HuH-7 (cell line): Measurements from ENCODE around the gene ACVR1B.
"Not testable (repeated sequence)": the region's sequence is repeated elsewhere in the genome, so short reads cannot be mapped to it uniquely, and the experiment has no call there.

Source experiments
- DNase-seq: peaks from one replicate; pipeline ENCODE4 v3.0.0; 2011; ENCODE audit warnings: low spot score

ACVR1B gene

GRCh38 chr12:51970904-51971646, 19.6 kb downstream of the ACVR1B start:
- DNase-seq: peak; percentile 68

- no peak for DNase-seq
Observed at GRCh38 chr12:51971679-51972421, 20.4 kb downstream of the ACVR1B start.

GRCh38 chr12:51972422-51972812, 20.9 kb downstream of the ACVR1B start:
- DNase-seq: no peak

GRCh38 chr12:51972849-51973273, 21.4 kb downstream of the ACVR1B start:
- no peak for DNase-seq

GRCh38 chr12:51973560-51973959, 22.1 kb downstream of the ACVR1B start:
- no peak for DNase-seq

- DNase-seq: no peak
Observed at GRCh38 chr12:51974646-51975045, 23.1 kb downstream of the ACVR1B start.

GRCh38 chr12:51975196-51975595, 23.7 kb downstream of the ACVR1B start:
- no peak for DNase-seq

GRCh38 chr12:51976376-51977160, 25.1 kb downstream of the ACVR1B start:
- peak; percentile 69 for DNase-seq

- no peak for DNase-seq
Observed at GRCh38 chr12:51977320-51977753, 25.8 kb downstream of the ACVR1B start.

- not testable (repeated sequence) for DNase-seq
Observed at GRCh38 chr12:51979306-51979705, 27.8 kb downstream of the ACVR1B start.

- peak; percentile 74 for DNase-seq
Observed at GRCh38 chr12:51980051-51980808, 28.7 kb downstream of the ACVR1B start.

- DNase-seq: no peak
Observed at GRCh38 chr12:51980809-51981127, 29.3 kb downstream of the ACVR1B start.

GRCh38 chr12:51984657-51985056, 33.2 kb downstream of the ACVR1B start:
- DNase-seq: no peak

GRCh38 chr12:51985154-51985835, 33.8 kb downstream of the ACVR1B start:
- no peak for DNase-seq

- DNase-seq: no peak
Observed at GRCh38 chr12:51986834-51987233, 35.3 kb downstream of the ACVR1B start.

GRCh38 chr12:51992246-51992645, 40.7 kb downstream of the ACVR1B start:
- no peak for DNase-seq

- no peak for DNase-seq
Observed at GRCh38 chr12:51994539-51994820, 43.0 kb downstream of the ACVR1B start.

- DNase-seq: no peak
Observed at GRCh38 chr12:51994959-51995358, 43.5 kb downstream of the ACVR1B start.

- DNase-seq: no peak
Observed at GRCh38 chr12:51997136-51997535, 45.6 kb downstream of the ACVR1B start.

GRCh38 chr12:52003016-52003550, 51.6 kb downstream of the ACVR1B start:
- DNase-seq: no peak

GRCh38 chr12:52003591-52003990, 52.1 kb downstream of the ACVR1B start:
- DNase-seq: no peak
